T-helper 2 cell treated with Interferon-gamma antibody and Interleukin-4, amounts not matched to agents 5 μg/mL and 100 μg/mL, for 36 hours (primary cell): Measurements from ENCODE around the gene ERP44.

ENCODE experiments used
- DNase-seq: peaks from one replicate; pipeline ENCODE4 v3.0.0; 2021; ENCODE audit warnings: low spot score
- H3K27ac Mint-ChIP-seq: one replicate; pipeline ENCODE4 v1.8.0; 2021; ENCODE audit warnings: mild to moderate bottlenecking, mixed read lengths
- H3K27me3 Mint-ChIP-seq: one replicate; pipeline ENCODE4 v1.8.0; 2021; ENCODE audit warnings: low read depth, mixed read lengths
- H3K36me3 Mint-ChIP-seq: one replicate; pipeline ENCODE4 v1.8.0; 2021; ENCODE audit warnings: low read depth, mixed read lengths
- H3K4me1 Mint-ChIP-seq: one replicate; pipeline ENCODE4 v1.8.0; 2021; ENCODE audit warnings: low read depth, mixed read lengths
- H3K4me3 Mint-ChIP-seq: one replicate; pipeline ENCODE4 v1.8.0; 2022; ENCODE audit warnings: mild to moderate bottlenecking, moderate library complexity, mixed read lengths
- H3K9me3 Mint-ChIP-seq: one replicate; pipeline ENCODE4 v1.8.0; 2021; ENCODE audit warnings: mixed read lengths

Gene ERP44

GRCh38 chr9:100033877-100034551 lies 64.8 kb downstream of the ERP44 start:
- H3K27ac Mint-ChIP-seq, result no peak overlapping the region
- peaks cover 54% of the 10 kb centered on the region for H3K36me3 Mint-ChIP-seq
- no peaks in the 10 kb centered on the region for H3K27me3 Mint-ChIP-seq
- DNase-seq, result no peak
- no peak overlapping the region for H3K4me3 Mint-ChIP-seq
- H3K4me1 Mint-ChIP-seq, result peaks cover 23% of the 10 kb centered on the region
- H3K9me3 Mint-ChIP-seq, result peaks cover 19% of the 10 kb centered on the region

- Mint-ChIP-seq H3K27me3 (no peaks in the 10 kb centered on the region), H3K36me3 (peaks cover 29% of the 10 kb centered on the region), H3K27ac (no peak overlapping the region), H3K4me3 (no peak overlapping the region), H3K4me1 (peaks cover 21% of the 10 kb centered on the region), H3K9me3 (peaks cover 8% of the 10 kb centered on the region)
- DNase-seq, result no peak
These were observed 68.3 kb downstream of the ERP44 start for GRCh38 chr9:100030548-100030947.

- Mint-ChIP-seq H3K27ac (no peak overlapping the region), H3K36me3 (peaks cover 25% of the 10 kb centered on the region), H3K4me3 (no peak overlapping the region), H3K9me3 (peaks cover 8% of the 10 kb centered on the region), H3K4me1 (peaks cover 15% of the 10 kb centered on the region), H3K27me3 (no peaks in the 10 kb centered on the region)
- DNase-seq, result no peak
These were observed 69.5 kb downstream of the ERP44 start for GRCh38 chr9:100029251-100029650.

GRCh38 chr9:100028201-100028784 lies 70.5 kb downstream of the ERP44 start:
- Mint-ChIP-seq H3K36me3 (peaks cover 16% of the 10 kb centered on the region), H3K9me3 (peaks cover 2% of the 10 kb centered on the region), H3K27me3 (no peaks in the 10 kb centered on the region), H3K27ac (no peak overlapping the region), H3K4me1 (peaks cover 10% of the 10 kb centered on the region), H3K4me3 (no peak overlapping the region)
- DNase-seq, result peak; percentile 56

- Mint-ChIP-seq H3K4me3 (no peak overlapping the region), H3K27me3 (no peaks in the 10 kb centered on the region), H3K9me3 (no peaks in the 10 kb centered on the region), H3K36me3 (peaks cover 12% of the 10 kb centered on the region), H3K4me1 (peaks cover 10% of the 10 kb centered on the region), H3K27ac (no peak overlapping the region)
- DNase-seq, result no peak
These were observed 71.3 kb downstream of the ERP44 start for GRCh38 chr9:100027543-100027942.

- Mint-ChIP-seq H3K9me3 (no peaks in the 10 kb centered on the region), H3K4me1 (peaks cover 7% of the 10 kb centered on the region), H3K36me3 (peaks cover 18% of the 10 kb centered on the region), H3K4me3 (no peak overlapping the region), H3K27ac (no peak overlapping the region), H3K27me3 (no peaks in the 10 kb centered on the region)
- DNase-seq, result no peak
These were observed 76.9 kb downstream of the ERP44 start for GRCh38 chr9:100021931-100022330.

- Mint-ChIP-seq H3K36me3 (peaks cover 18% of the 10 kb centered on the region), H3K9me3 (no peaks in the 10 kb centered on the region), H3K27ac (no peak overlapping the region), H3K4me3 (no peak overlapping the region), H3K27me3 (no peaks in the 10 kb centered on the region), H3K4me1 (peaks cover 7% of the 10 kb centered on the region)
- DNase-seq, result no peak
These were observed 78.5 kb downstream of the ERP44 start for GRCh38 chr9:100020121-100020795.

GRCh38 chr9:100019541-100019940 lies 79.3 kb downstream of the ERP44 start:
- no peak for DNase-seq
- no peak overlapping the region for H3K27ac Mint-ChIP-seq
- H3K9me3 Mint-ChIP-seq, result no peaks in the 10 kb centered on the region
- no peaks in the 10 kb centered on the region for H3K27me3 Mint-ChIP-seq
- peaks cover 7% of the 10 kb centered on the region for H3K4me1 Mint-ChIP-seq
- H3K4me3 Mint-ChIP-seq, result no peak overlapping the region
- H3K36me3 Mint-ChIP-seq, result peaks cover 21% of the 10 kb centered on the region

- Mint-ChIP-seq H3K27me3 (no peaks in the 10 kb centered on the region), H3K27ac (no peak overlapping the region), H3K36me3 (peaks cover 33% of the 10 kb centered on the region), H3K4me3 (no peak overlapping the region), H3K4me1 (peaks cover 2% of the 10 kb centered on the region), H3K9me3 (peaks cover 8% of the 10 kb centered on the region)
- DNase-seq, result no peak
These were observed 84.0 kb downstream of the ERP44 start for GRCh38 chr9:100014846-100015245.

GRCh38 chr9:100013573-100013972 lies 85.2 kb downstream of the ERP44 start:
- Mint-ChIP-seq H3K9me3 (peaks cover 8% of the 10 kb centered on the region), H3K27me3 (no peaks in the 10 kb centered on the region), H3K4me3 (no peak overlapping the region), H3K27ac (no peak overlapping the region), H3K4me1 (no peaks in the 10 kb centered on the region), H3K36me3 (peaks cover 31% of the 10 kb centered on the region)
- no peak for DNase-seq

- no peak for DNase-seq
- no peaks in the 10 kb centered on the region for H3K4me1 Mint-ChIP-seq
- no peak overlapping the region for H3K4me3 Mint-ChIP-seq
- H3K36me3 Mint-ChIP-seq, result peaks cover 31% of the 10 kb centered on the region
- no peaks in the 10 kb centered on the region for H3K27me3 Mint-ChIP-seq
- no peak overlapping the region for H3K27ac Mint-ChIP-seq
- peaks cover 8% of the 10 kb centered on the region for H3K9me3 Mint-ChIP-seq
These were observed 86.5 kb downstream of the ERP44 start for GRCh38 chr9:100012279-100012678.

GRCh38 chr9:100011062-100011681 lies 87.6 kb downstream of the ERP44 start:
- Mint-ChIP-seq H3K4me3 (no peak overlapping the region), H3K4me1 (no peaks in the 10 kb centered on the region), H3K27ac (no peak overlapping the region), H3K9me3 (peaks cover 8% of the 10 kb centered on the region), H3K27me3 (no peaks in the 10 kb centered on the region), H3K36me3 (peaks cover 32% of the 10 kb centered on the region)
- no peak for DNase-seq

- no peak overlapping the region for H3K27ac Mint-ChIP-seq
These were observed 99.0 kb downstream of the ERP44 start for GRCh38 chr9:99999797-100000196.

GRCh38 chr9:99998866-99999265 lies 99.9 kb downstream of the ERP44 start:
- no peak overlapping the region for H3K4me3 Mint-ChIP-seq
- no peak overlapping the region for H3K27ac Mint-ChIP-seq
- no peaks in the 10 kb centered on the region for H3K27me3 Mint-ChIP-seq
- peaks cover 44% of the 10 kb centered on the region for H3K36me3 Mint-ChIP-seq
- peaks cover 11% of the 10 kb centered on the region for H3K9me3 Mint-ChIP-seq
- no peaks in the 10 kb centered on the region for H3K4me1 Mint-ChIP-seq
- no peak for DNase-seq

More at GRCh38 chr9:99999797-100000196, 99.0 kb downstream of the ERP44 start:
- peaks cover 8% of the 10 kb centered on the region for H3K9me3 Mint-ChIP-seq
- no peak for DNase-seq
- no peaks in the 10 kb centered on the region for H3K4me1 Mint-ChIP-seq
- H3K36me3 Mint-ChIP-seq, result peaks cover 40% of the 10 kb centered on the region
- H3K4me3 Mint-ChIP-seq, result no peak overlapping the region
- no peaks in the 10 kb centered on the region for H3K27me3 Mint-ChIP-seq
